ENCODE data around the gene FHOD1. TPM values are rescaled to one million over a fixed set of nuclear protein-coding genes. Genes with fewer than 3 reads are reported as not detected.
A peak's percentile ranks its signal among the peaks of the same experiment; 100 is the strongest.

FHOD1 gene
- total RNA-seq, 5 donors from 2014 or later (not counting 1 experiment from before 2014, with no cell fraction given) = 31.0 to 92.5 (median 66.2) TPM

DNA sequence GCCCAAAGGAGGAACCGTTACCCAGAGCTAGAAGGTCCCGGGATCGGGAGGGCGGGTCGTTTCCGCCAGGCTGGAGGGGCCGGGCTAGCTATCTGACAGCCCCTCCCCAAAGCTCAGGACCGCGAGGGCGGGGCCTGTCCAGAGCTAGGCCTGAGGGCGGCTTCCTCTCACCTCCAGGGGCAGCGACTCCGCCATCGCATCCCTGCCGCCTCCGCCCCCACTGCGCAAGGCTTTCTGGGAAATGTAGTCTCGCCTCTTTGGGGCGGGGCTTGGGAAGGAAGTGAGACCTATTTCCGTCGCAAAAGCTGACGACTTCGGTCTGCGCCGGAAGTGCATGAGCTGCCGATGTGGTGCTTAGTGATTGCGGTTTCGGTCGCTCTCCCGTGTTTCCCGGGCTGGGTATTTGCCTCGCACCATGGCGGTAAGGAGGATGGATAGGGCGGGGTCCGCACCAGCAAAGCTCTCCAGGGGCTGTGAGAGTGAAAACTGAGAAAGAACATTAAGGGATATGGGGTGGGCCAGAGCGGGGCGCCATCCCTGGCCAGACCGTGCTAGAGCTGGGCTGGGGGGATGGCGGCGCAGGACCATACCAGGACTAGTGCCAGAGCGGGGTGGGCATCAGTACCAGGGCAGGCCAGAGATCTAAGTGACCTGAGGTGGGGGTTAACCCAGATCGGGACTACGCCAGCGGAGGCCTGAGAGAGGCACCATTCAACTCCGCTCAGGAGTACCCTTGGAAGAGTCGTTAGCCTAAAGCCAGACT lies 20.3 kb downstream of the FHOD1 start, which contains the start of gene TMEM208:
Gene TMEM208 (plus strand): TSS at position 327 of the 763 bp plus-strand sequence. CDS start 89 bp downstream, at position 416.
- Histone ChIP-seq H3K9me3 (no peaks in the 10 kb centered on the region), H3K4me1 (ENCODE audit: control insufficient read depth in 1 of 2, extremely low read depth in 1 of 2, insufficient read depth in 2 of 2, low read length in 2 of 2) (peaks cover 20 to 41% of the 10 kb centered on the region in 2 experiments), H3K4me3 (ENCODE audit: control insufficient read depth in 1 of 2, extremely low read depth in 1 of 2, low read length in 1 of 2) (peak within 1 kb of the TSS; percentile 66 to 97), H3K27me3 (replicated peaks in 1 of 2; ENCODE audit: control insufficient read depth in 2 of 2, extremely low read depth in 1 of 2, insufficient read depth in 2 of 2, low read length in 1 of 2) (peaks cover 0 to 2% of the 10 kb centered on the region in 2 experiments), H3K36me3 (ENCODE audit: control insufficient read depth in 2 of 2, extremely low read depth in 1 of 2, insufficient read depth in 1 of 2, low read length in 1 of 2) (peaks cover 19 to 41% of the 10 kb centered on the region in 2 donors), H3K27ac (ENCODE audit: low read length) (peak within 1 kb of the TSS; percentile 55)
- ChIA-PET CTCF (interaction anchor here in 1 of 2 donors (0.9 to 1.7 kb wide), 5 partner anchors 17 to 492 kb away, joined by 3 to 12 read pairs (median 3); partner anchors contain the start of genes ATP6V0D1, FHOD1, GFOD2 and NAE1), POLR2A (interaction anchor here in 1 of 2 donors (0.8 kb wide), 1 partner anchor 21 kb away, joined by 3 read pairs; the partner anchor contains the start of gene FHOD1)
- DNase-seq (peak; percentile 91 to 99 (median 95)), ATAC-seq (replicated peaks in 1 of 4) (peak; percentile 93 to 97 (median 96))
- Mint-ChIP-seq H3K4me3 (peak within 1 kb of the TSS; percentile 97 to 98 (median 97)), H3K4me1 (peaks cover 51 to 63% (median 58%) of the 10 kb centered on the region in 3 donors), H3K27ac (peak within 1 kb of the TSS; percentile 94 to 98), H3K36me3 (peaks cover 20% of the 10 kb centered on the region), H3K9me3 (no peaks in the 10 kb centered on the region), H3K27me3 (no peaks in the 10 kb centered on the region)
- under 1% methylated on average over 35 of the region's 46 CpGs for WGBS (ENCODE audit: insufficient coverage)

DNA sequence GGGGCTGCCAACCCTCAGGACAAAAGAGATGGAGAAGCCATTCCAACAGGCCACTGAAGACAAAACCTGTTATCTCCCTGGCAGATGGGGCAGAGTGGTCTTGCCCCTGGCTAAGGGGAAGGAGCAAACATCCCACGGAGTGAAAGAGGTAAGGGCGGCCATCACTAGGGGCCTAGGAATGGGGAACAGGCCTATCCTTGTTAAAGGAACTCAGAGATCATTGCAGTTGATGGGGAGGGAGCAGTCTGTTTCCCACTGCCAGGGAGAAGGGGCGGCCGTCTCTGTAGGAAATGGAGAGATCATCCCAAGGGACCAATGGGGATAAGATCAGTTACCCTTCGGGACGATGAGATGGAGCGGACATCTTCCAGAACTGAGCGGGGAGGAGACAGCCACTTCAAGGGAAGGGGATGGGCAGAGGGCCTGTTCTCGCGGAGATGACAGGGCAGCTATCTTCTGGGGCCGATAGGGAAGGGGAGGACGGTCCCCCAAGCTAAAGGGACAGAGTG lies 20.9 kb downstream of the FHOD1 start:
- peak overlapping the region; percentile 94 to 98 for H3K27ac Mint-ChIP-seq
- no peak for ATAC-seq (replicated peaks in 1 of 4)
- H3K36me3 Mint-ChIP-seq = peaks cover 20% of the 10 kb centered on the region
- WGBS (ENCODE audit: insufficient coverage) = 21% methylated on average over 11 of the region's 12 CpGs
- ChIA-PET POLR2A (no interaction called here), CTCF (interaction anchor here in 1 of 2 donors (0.9 to 1.7 kb wide), 4 partner anchors 18 to 396 kb away, joined by 3 to 12 read pairs (median 6); partner anchors contain the start of genes ATP6V0D1, FHOD1, NAE1 and SLC9A5)
- Histone ChIP-seq H3K9me3 (no peaks in the 10 kb centered on the region), H3K27me3 (replicated peaks in 1 of 2; ENCODE audit: control insufficient read depth in 2 of 2, extremely low read depth in 1 of 2, insufficient read depth in 2 of 2, low read length in 1 of 2) (no peaks in the 10 kb centered on the region), H3K27ac (ENCODE audit: low read length) (peak overlapping the region; percentile 55), H3K4me3 (ENCODE audit: control insufficient read depth in 1 of 2, extremely low read depth in 1 of 2, low read length in 1 of 2) (peak overlapping the region; percentile 66 to 97), H3K4me1 (ENCODE audit: control insufficient read depth in 1 of 2, extremely low read depth in 1 of 2, insufficient read depth in 2 of 2, low read length in 2 of 2) (peaks cover 20 to 41% of the 10 kb centered on the region in 2 experiments), H3K36me3 (ENCODE audit: control insufficient read depth in 2 of 2, extremely low read depth in 1 of 2, insufficient read depth in 1 of 2, low read length in 1 of 2) (peaks cover 19 to 35% of the 10 kb centered on the region in 2 donors)
- DNase-seq = no peak
- H3K27me3 Mint-ChIP-seq = no peaks in the 10 kb centered on the region
- H3K4me3 Mint-ChIP-seq = peak overlapping the region; percentile 97 to 98 (median 97)
- peaks cover 51 to 63% (median 58%) of the 10 kb centered on the region in 3 donors for H3K4me1 Mint-ChIP-seq
- H3K9me3 Mint-ChIP-seq = no peaks in the 10 kb centered on the region

DNA sequence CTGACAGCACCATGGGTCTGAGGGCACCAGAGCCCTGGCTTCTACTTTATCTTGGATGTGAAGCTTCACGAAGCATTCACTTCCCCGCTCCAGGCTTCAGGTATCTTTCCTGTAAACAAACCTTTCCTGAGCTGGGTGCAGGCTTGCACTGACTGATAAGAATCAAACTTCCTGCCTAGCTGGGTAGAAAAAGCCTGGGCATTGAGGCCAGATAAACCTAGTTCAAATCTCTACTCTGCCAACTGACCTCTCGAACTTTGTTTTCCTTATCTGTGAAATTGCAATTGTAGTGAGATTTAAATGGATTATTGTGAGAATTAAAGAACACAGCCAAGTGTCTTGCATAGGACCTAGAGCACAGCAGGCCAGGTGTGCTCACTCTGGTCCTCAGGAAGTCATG lies 23.3 kb downstream of the FHOD1 start:
- Histone ChIP-seq H3K4me3 (ENCODE audit: control insufficient read depth in 1 of 2, extremely low read depth in 1 of 2, low read length in 1 of 2) (no peak overlapping the region), H3K9me3 (no peaks in the 10 kb centered on the region), H3K4me1 (ENCODE audit: control insufficient read depth in 1 of 2, extremely low read depth in 1 of 2, insufficient read depth in 2 of 2, low read length in 2 of 2) (peaks cover 20 to 41% of the 10 kb centered on the region in 2 experiments), H3K27me3 (replicated peaks in 1 of 2; ENCODE audit: control insufficient read depth in 2 of 2, extremely low read depth in 1 of 2, insufficient read depth in 2 of 2, low read length in 1 of 2) (no peaks in the 10 kb centered on the region), H3K27ac (ENCODE audit: low read length) (peak overlapping the region; percentile 50), H3K36me3 (ENCODE audit: control insufficient read depth in 2 of 2, extremely low read depth in 1 of 2, insufficient read depth in 1 of 2, low read length in 1 of 2) (peaks cover 6 to 11% of the 10 kb centered on the region in 2 donors)
- WGBS (ENCODE audit: insufficient coverage) = 20% methylated on average over 2 of the region's 3 CpGs
- peak overlapping the region; percentile 62 to 86 for H3K27ac Mint-ChIP-seq
- CTCF ChIA-PET = interaction anchor here (0.6 kb wide), 2 partner anchors 85 to 598 kb away, joined by 4 to 6 read pairs; no protein-coding TSS in a partner anchor
- ATAC-seq (replicated peaks in 1 of 4) (no peak), DNase-seq (no peak)
- H3K36me3 Mint-ChIP-seq = peaks cover 15% of the 10 kb centered on the region
- H3K9me3 Mint-ChIP-seq = no peaks in the 10 kb centered on the region
- POLR2A ChIA-PET = interaction anchor here in 1 of 2 donors (0.5 kb wide), 1 partner anchor 46 kb away, joined by 3 read pairs; no protein-coding TSS in a partner anchor
- H3K27me3 Mint-ChIP-seq = no peaks in the 10 kb centered on the region
- H3K4me3 Mint-ChIP-seq = peak overlapping the region in 1 of 3 donors; percentile 97
- H3K4me1 Mint-ChIP-seq = peaks cover 52 to 68% (median 64%) of the 10 kb centered on the region in 3 donors

DNA sequence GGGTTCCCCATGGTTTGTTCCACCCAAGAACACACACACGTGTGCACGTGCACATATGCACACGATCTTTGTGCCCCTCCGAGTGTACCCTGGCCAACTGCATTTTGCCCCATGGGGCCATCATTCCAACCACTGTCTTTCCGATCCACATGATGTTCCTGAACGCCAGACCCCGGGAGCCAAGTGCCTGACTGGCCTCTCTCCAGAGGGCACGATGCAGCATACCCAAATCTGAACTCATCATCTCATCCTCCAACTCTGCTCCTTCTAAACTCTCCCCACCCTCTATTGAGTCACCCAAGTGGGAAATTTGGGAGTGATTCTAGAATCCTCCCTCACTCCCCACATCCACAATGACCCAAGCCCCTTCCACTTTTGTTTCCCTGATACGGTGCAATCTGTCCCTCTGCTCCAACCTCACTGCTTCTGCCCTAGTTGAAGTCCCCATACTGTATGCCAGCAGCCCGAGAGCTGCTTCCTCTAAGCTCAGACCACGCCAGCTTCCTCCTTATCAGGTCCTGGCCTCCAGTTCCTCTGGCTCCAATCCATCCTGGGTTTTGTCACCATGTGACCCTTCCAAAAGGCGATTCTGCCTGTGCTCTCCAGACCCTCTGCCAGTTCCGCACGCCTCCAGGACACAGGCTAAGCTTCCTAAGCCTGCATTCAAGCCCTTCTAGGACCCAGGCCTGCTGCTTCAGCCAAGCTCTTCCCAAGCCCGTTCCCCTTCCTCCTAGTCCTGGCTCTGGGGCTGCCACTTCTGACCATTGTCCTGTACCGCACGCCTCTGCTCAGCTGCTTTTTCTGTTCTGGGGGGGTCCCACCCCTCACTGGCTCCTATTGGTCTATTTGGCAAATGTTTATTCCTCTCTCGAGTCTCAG lies 30.4 kb downstream of the FHOD1 start:
- no peaks in the 10 kb centered on the region for H3K9me3 Mint-ChIP-seq
- Histone ChIP-seq H3K27ac (ENCODE audit: low read length) (no peak overlapping the region), H3K27me3 (replicated peaks in 1 of 2; ENCODE audit: control insufficient read depth in 2 of 2, extremely low read depth in 1 of 2, insufficient read depth in 2 of 2, low read length in 1 of 2) (no peaks in the 10 kb centered on the region), H3K36me3 (ENCODE audit: control insufficient read depth in 2 of 2, extremely low read depth in 1 of 2, insufficient read depth in 1 of 2, low read length in 1 of 2) (peaks cover 0 to 3% of the 10 kb centered on the region in 2 donors), H3K4me1 (ENCODE audit: control insufficient read depth in 1 of 2, extremely low read depth in 1 of 2, insufficient read depth in 2 of 2, low read length in 2 of 2) (no peaks in the 10 kb centered on the region), H3K4me3 (ENCODE audit: control insufficient read depth in 1 of 2, extremely low read depth in 1 of 2, low read length in 1 of 2) (no peak overlapping the region), H3K9me3 (no peaks in the 10 kb centered on the region)
- no peak overlapping the region for H3K27ac Mint-ChIP-seq
- POLR2A ChIA-PET = no interaction called here
- no peak for ATAC-seq (replicated peaks in 1 of 4)
- H3K4me1 Mint-ChIP-seq = peaks cover 2 to 20% (median 2%) of the 10 kb centered on the region in 3 donors
- no peak for DNase-seq
- CTCF ChIA-PET = no interaction called here
- H3K27me3 Mint-ChIP-seq = no peaks in the 10 kb centered on the region
- WGBS (ENCODE audit: insufficient coverage) = 78% methylated on average over 18 of the region's 18 CpGs
- no peak overlapping the region for H3K4me3 Mint-ChIP-seq
- H3K36me3 Mint-ChIP-seq = peaks cover 23% of the 10 kb centered on the region

DNA sequence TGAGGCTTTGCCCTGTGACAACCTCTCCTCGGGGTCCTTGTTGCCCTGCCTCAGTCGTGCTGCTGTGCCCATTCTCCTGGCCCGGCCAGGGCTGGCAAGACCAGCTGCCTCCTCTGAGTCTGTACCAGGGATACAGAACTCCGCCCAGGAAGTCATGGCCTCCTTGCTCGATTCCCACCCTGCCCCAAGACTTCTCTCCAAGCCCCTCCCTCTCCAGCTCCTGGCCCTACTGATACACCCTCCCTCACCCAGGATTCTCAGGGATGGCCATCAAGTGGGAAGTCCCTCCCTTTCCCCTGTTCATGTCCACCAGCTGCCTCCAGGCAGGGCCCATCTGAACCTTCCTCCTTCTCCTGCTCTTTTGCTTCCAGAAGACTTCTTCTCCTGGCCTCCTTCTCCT lies 31.6 kb downstream of the FHOD1 start:
- DNase-seq (no peak), ATAC-seq (replicated peaks in 1 of 4) (no peak)
- peaks cover 0 to 17% (median 0%) of the 10 kb centered on the region in 3 donors for H3K4me1 Mint-ChIP-seq
- Histone ChIP-seq H3K9me3 (no peaks in the 10 kb centered on the region), H3K27ac (ENCODE audit: low read length) (no peak overlapping the region), H3K27me3 (replicated peaks in 1 of 2; ENCODE audit: control insufficient read depth in 2 of 2, extremely low read depth in 1 of 2, insufficient read depth in 2 of 2, low read length in 1 of 2) (no peaks in the 10 kb centered on the region), H3K4me1 (ENCODE audit: control insufficient read depth in 1 of 2, extremely low read depth in 1 of 2, insufficient read depth in 2 of 2, low read length in 2 of 2) (no peaks in the 10 kb centered on the region), H3K4me3 (ENCODE audit: control insufficient read depth in 1 of 2, extremely low read depth in 1 of 2, low read length in 1 of 2) (no peak overlapping the region), H3K36me3 (ENCODE audit: control insufficient read depth in 2 of 2, extremely low read depth in 1 of 2, insufficient read depth in 1 of 2, low read length in 1 of 2) (peaks cover 0 to 10% of the 10 kb centered on the region in 2 donors)
- WGBS (ENCODE audit: insufficient coverage) = 74% methylated on average over 4 of the region's 5 CpGs
- H3K9me3 Mint-ChIP-seq = no peaks in the 10 kb centered on the region
- no peaks in the 10 kb centered on the region for H3K27me3 Mint-ChIP-seq
- POLR2A ChIA-PET = no interaction called here
- H3K36me3 Mint-ChIP-seq = peaks cover 26% of the 10 kb centered on the region
- H3K4me3 Mint-ChIP-seq = no peak overlapping the region
- CTCF ChIA-PET = no interaction called here
- H3K27ac Mint-ChIP-seq = no peak overlapping the region
